Left lung (tissue), 10 donors: ENCODE data around the gene OTOP2. TPM values are rescaled to one million over a fixed set of nuclear protein-coding genes. Genes with fewer than 3 reads are reported as not detected.

ENCODE experiments used
- ATAC-seq: fragments of 200-7000 bp; cut with Tn5 transposase; one replicate; pipeline ENCODE4 v1.9.1; 2020; ENCODE audit warnings: moderate library complexity
- DNase-seq, 4 donors: peaks; one replicate each; pipeline ENCODE4 v3.0.0-alpha.2; 2013 to 2020
- H3K27ac ChIP-seq, 2 donors: fragments of 200-600 bp; sonication (generic) in 1 of 2; one replicate each; pipeline versions ENCODE4 v1.5.0 to v1.8.0; 2020 to 2021
- H3K27me3 ChIP-seq, 2 donors: fragments of 200-600 bp; sonication (generic) in 1 of 2; one replicate each; pipeline versions ENCODE4 v1.5.0 to v1.8.0; 2020 to 2021
- H3K36me3 ChIP-seq, 2 donors: fragments of 200-600 bp; sonication (generic) in 1 of 2; one replicate each; pipeline versions ENCODE4 v1.5.0 to v1.8.0; 2020 to 2021
- H3K4me1 ChIP-seq, 2 donors: fragments of 200-600 bp; one replicate each; pipeline ENCODE4 v1.8.0; 2021
- H3K4me3 ChIP-seq, 2 donors: fragments of 200-600 bp; sonication (generic) in 1 of 2; one replicate each; pipeline versions ENCODE4 v1.5.0 to v1.8.0; 2020 to 2021; ENCODE audit warnings: mild to moderate bottlenecking in 1 of 2
- H3K9me3 ChIP-seq, 2 donors: fragments of 200-600 bp; sonication (generic) in 1 of 2; one replicate each; pipeline versions ENCODE4 v1.5.0 to v1.8.0; 2020 to 2021
- CTCF ChIP-seq, 2 donors: fragments of 200-600 bp; sonication (generic) in 1 of 2; IDR thresholded peaks; one replicate each; pipeline versions ENCODE4 v1.5.0 to v1.8.0; 2021; ENCODE audit warnings: antibody characterized with exemption in 2 of 2
- intact Hi-C, 2 donors: fragments of 100-400 bp; cut with DNase I; formaldehyde crosslinking; loops; one replicate each; pipeline versions ENCODE4 v1.11.2 to v1.14.2; 2022
- polyA plus RNA-seq, 6 donors: library from polyadenylated mRNA; unstranded; fragments of 120-200 nt; gene quantifications; one replicate each; pipeline ENCODE4 v1.2.1, GENCODE V29; 2013; ENCODE audit not compliant: insufficient read length in 6 of 6
- total RNA-seq, 2 donors: library from RNA; stranded (reverse); fragmentation: NEBNext Ultra II Directional; extraction: Animal tissue kit (Norgen Biotek cat#: 25700); gene quantifications; one replicate each; pipeline ENCODE4 v1.2.1, GENCODE V29; 2021
- donor health status: DM: no; HTN: yes; CAD: no.
- donor health status: DM: no; HTN: no; CAD: no.

The OTOP2 gene
- total and polyA plus RNA-seq, 8 donors: not detected

- Histone ChIP-seq H3K9me3 (no peaks in the 10 kb centered on the region), H3K27me3 (peaks cover 0 to 24% of the 10 kb centered on the region in 2 donors), H3K27ac (no peak overlapping the region), H3K4me1 (peaks cover 4 to 6% of the 10 kb centered on the region in 2 donors), H3K4me3 (no peak overlapping the region), H3K36me3 (no peaks in the 10 kb centered on the region)
- peak; percentile 4 for ATAC-seq
- no peak for TF ChIP-seq CTCF (IDR thresholded peaks at IDR 0.05)
- intact Hi-C loops: no loop called here
- peak in 1 of 4 donors; percentile 39 for DNase-seq
Measured at GRCh38 chr17:74877592-74878548, 46.2 kb upstream of the OTOP2 start.

- peaks cover 0 to 32% of the 10 kb centered on the region in 2 donors for H3K27me3 ChIP-seq
- H3K4me1 ChIP-seq: peaks cover 4 to 6% of the 10 kb centered on the region in 2 donors
- no peak for TF ChIP-seq CTCF (IDR thresholded peaks at IDR 0.05)
- intact Hi-C loops: no loop called here
- no peak for ATAC-seq
- H3K9me3 ChIP-seq: no peaks in the 10 kb centered on the region
- no peak overlapping the region for H3K4me3 ChIP-seq
- no peak for DNase-seq
- no peaks in the 10 kb centered on the region for H3K36me3 ChIP-seq
- no peak overlapping the region for H3K27ac ChIP-seq
Measured at GRCh38 chr17:74878658-74879057, 45.4 kb upstream of the OTOP2 start.

- ATAC-seq: no peak
Measured at GRCh38 chr17:74879308-74879707, 44.8 kb upstream of the OTOP2 start.

GRCh38 chr17:74881073-74881472, 43.0 kb upstream of the OTOP2 start:
- no peak for ATAC-seq
- no peaks in the 10 kb centered on the region for H3K9me3 ChIP-seq

More at GRCh38 chr17:74879308-74879707, 44.8 kb upstream of the OTOP2 start:
- H3K4me3 ChIP-seq: no peak overlapping the region
- intact Hi-C loops: no loop called here
- DNase-seq: no peak
- no peaks in the 10 kb centered on the region for H3K36me3 ChIP-seq
- no peaks in the 10 kb centered on the region for H3K9me3 ChIP-seq
- peaks cover 0 to 36% of the 10 kb centered on the region in 2 donors for H3K27me3 ChIP-seq
- TF ChIP-seq CTCF (IDR thresholded peaks at IDR 0.05): no peak
- no peaks in the 10 kb centered on the region for H3K4me1 ChIP-seq
- no peak overlapping the region for H3K27ac ChIP-seq

More at GRCh38 chr17:74881073-74881472, 43.0 kb upstream of the OTOP2 start:
- Histone ChIP-seq H3K27ac (no peak overlapping the region), H3K27me3 (peaks cover 0 to 49% of the 10 kb centered on the region in 2 donors), H3K36me3 (no peaks in the 10 kb centered on the region), H3K4me1 (no peaks in the 10 kb centered on the region), H3K4me3 (no peak overlapping the region)
- no peak for DNase-seq
- intact Hi-C loops: no loop called here
- TF ChIP-seq CTCF (IDR thresholded peaks at IDR 0.05): no peak
